Measurements from ENCODE around the gene HOMER3.

Gene HOMER3

GRCh38 chr19:18942692-18943091 lies 1.7 kb upstream of the HOMER3 start:
- H3K36me3 ChIP-seq (ENCODE audit: control insufficient read depth, insufficient read depth, low read length): 0 out of 2 replicates have a peak, but pooled peaks cover 2% of the 10 kb centered on the region
- H3K27ac ChIP-seq (ENCODE audit: low read length): no peak overlapping the region
- H3K27me3 ChIP-seq (ENCODE audit: control insufficient read depth, insufficient read depth, low read length): no peaks in the 10 kb centered on the region; the same call in 1 of the 2 replicates
- H3K4me3 ChIP-seq (ENCODE audit: low read length): no peak overlapping the region
- WGBS (ENCODE audit: insufficient coverage, insufficient read length): no CpG with 5 or more reads among the region's 6 CpGs
- peaks cover 5% of the 10 kb centered on the region; the same call in 1 of the 2 replicates for H3K4me1 ChIP-seq (ENCODE audit: control insufficient read depth, insufficient read depth, low read length)
- no peaks in the 10 kb centered on the region for H3K9me3 ChIP-seq (ENCODE audit: control insufficient read depth, insufficient read depth, low read length)
- no peak for DNase-seq (ENCODE audit: low read depth, low spot score)

GRCh38 chr19:18941628-18942354 lies 774 bp upstream of the HOMER3 start:
- peak overlapping the region; percentile 10; the same call in 1 of the 2 replicates for H3K4me3 ChIP-seq (ENCODE audit: low read length)
- H3K27ac ChIP-seq (ENCODE audit: low read length): no peak overlapping the region
- no peak for DNase-seq (ENCODE audit: low read depth, low spot score)
- 0 out of 2 replicates have a peak, but pooled peaks cover 2% of the 10 kb centered on the region for H3K36me3 ChIP-seq (ENCODE audit: control insufficient read depth, insufficient read depth, low read length)
- no CpG with 5 or more reads among the region's 18 CpGs for WGBS (ENCODE audit: insufficient coverage, insufficient read length)
- H3K9me3 ChIP-seq (ENCODE audit: control insufficient read depth, insufficient read depth, low read length): no peaks in the 10 kb centered on the region
- H3K4me1 ChIP-seq (ENCODE audit: control insufficient read depth, insufficient read depth, low read length): peaks cover 5% of the 10 kb centered on the region; the same call in 1 of the 2 replicates
- H3K27me3 ChIP-seq (ENCODE audit: control insufficient read depth, insufficient read depth, low read length): no peaks in the 10 kb centered on the region; the same call in 1 of the 2 replicates

DNA sequence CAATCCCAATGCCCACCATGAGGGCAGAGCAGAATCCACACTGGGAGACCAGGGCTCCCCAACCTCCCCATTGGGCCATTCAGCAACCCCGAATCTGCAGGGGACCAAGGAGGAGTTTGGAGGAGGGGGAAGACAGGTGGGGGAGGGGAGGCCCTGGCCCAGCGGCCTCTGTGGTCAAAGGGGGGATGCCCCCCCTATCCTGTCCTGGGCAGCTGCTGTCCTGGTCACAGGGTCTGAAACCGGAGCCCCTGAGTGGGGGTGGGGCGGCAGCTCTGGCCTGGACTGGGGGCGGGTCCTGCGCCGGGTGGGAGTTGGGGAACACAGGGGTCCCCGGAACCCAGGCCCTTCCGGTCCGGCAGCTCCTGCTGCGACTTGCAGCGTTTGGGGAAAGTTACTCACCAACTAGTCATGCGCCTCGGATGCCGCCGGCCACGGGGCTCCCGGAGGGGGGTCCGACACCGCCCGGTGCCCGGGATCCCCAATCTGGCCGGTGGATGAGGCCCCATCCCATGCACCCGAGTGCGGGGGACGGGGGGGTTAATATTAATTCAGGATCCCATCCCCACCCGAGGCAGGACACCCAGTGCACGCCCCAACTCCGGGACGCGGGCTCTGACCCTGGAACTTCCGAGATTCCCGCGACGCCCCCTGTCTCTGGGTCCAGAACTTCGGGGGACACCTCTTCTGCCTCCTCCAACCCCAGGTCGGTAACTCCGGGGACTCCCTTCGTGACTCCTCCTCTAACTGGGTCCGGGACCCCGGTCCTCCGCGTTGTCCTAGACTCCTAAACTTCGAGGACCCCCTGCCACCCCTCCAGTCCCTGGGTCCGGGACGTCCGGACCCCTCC lies 872 bp downstream of the HOMER3 start:
- WGBS (ENCODE audit: insufficient coverage, insufficient read length): no CpG with 5 or more reads among the region's 47 CpGs

GRCh38 chr19:18939163-18939562 lies 1.9 kb downstream of the HOMER3 start:
- H3K27ac ChIP-seq (ENCODE audit: low read length): no peak overlapping the region
- H3K27me3 ChIP-seq (ENCODE audit: control insufficient read depth, insufficient read depth, low read length): no peaks in the 10 kb centered on the region
- WGBS (ENCODE audit: insufficient coverage, insufficient read length): no CpG with 5 or more reads among the region's 3 CpGs
- no peak for DNase-seq (ENCODE audit: low read depth, low spot score)
- H3K4me3 ChIP-seq (ENCODE audit: low read length): no peak overlapping the region
- 0 out of 2 replicates have a peak, but pooled peaks cover 3% of the 10 kb centered on the region for H3K36me3 ChIP-seq (ENCODE audit: control insufficient read depth, insufficient read depth, low read length)
- H3K4me1 ChIP-seq (ENCODE audit: control insufficient read depth, insufficient read depth, low read length): peaks cover 5% of the 10 kb centered on the region; the same call in 1 of the 2 replicates
- H3K9me3 ChIP-seq (ENCODE audit: control insufficient read depth, insufficient read depth, low read length): no peaks in the 10 kb centered on the region

More for the DNA sequence above, 872 bp downstream of the HOMER3 start:
- Histone ChIP-seq H3K4me1 (ENCODE audit: control insufficient read depth, insufficient read depth, low read length) (peaks cover 5% of the 10 kb centered on the region; the same call in 1 of the 2 replicates), H3K27me3 (ENCODE audit: control insufficient read depth, insufficient read depth, low read length) (no peaks in the 10 kb centered on the region; the same call in 1 of the 2 replicates), H3K9me3 (ENCODE audit: control insufficient read depth, insufficient read depth, low read length) (no peaks in the 10 kb centered on the region), H3K36me3 (ENCODE audit: control insufficient read depth, insufficient read depth, low read length) (0 out of 2 replicates have a peak, but pooled peaks cover 2% of the 10 kb centered on the region), H3K4me3 (ENCODE audit: low read length) (peak overlapping the region; percentile 71), H3K27ac (ENCODE audit: low read length) (no peak overlapping the region)
- no peak for DNase-seq (ENCODE audit: low read depth, low spot score)

- H3K9me3 ChIP-seq (ENCODE audit: control insufficient read depth, insufficient read depth, low read length): no peaks in the 10 kb centered on the region
- WGBS (ENCODE audit: insufficient coverage, insufficient read length): no CpG with 5 or more reads among the region's 13 CpGs
- peaks cover 5% of the 10 kb centered on the region for H3K4me1 ChIP-seq (ENCODE audit: control insufficient read depth, insufficient read depth, low read length)
- no peaks in the 10 kb centered on the region for H3K27me3 ChIP-seq (ENCODE audit: control insufficient read depth, insufficient read depth, low read length)
- H3K4me3 ChIP-seq (ENCODE audit: low read length): no peak overlapping the region
- DNase-seq (ENCODE audit: low read depth, low spot score): no peak
- no peak overlapping the region for H3K27ac ChIP-seq (ENCODE audit: low read length)
- peaks cover 10% of the 10 kb centered on the region for H3K36me3 ChIP-seq (ENCODE audit: control insufficient read depth, insufficient read depth, low read length)
Measured at GRCh38 chr19:18933297-18933696, 7.7 kb downstream of the HOMER3 start.

- DNase-seq (ENCODE audit: low read depth, low spot score): peak; percentile 85
- Histone ChIP-seq H3K4me1 (ENCODE audit: control insufficient read depth, insufficient read depth, low read length) (peaks cover 5% of the 10 kb centered on the region), H3K27me3 (ENCODE audit: control insufficient read depth, insufficient read depth, low read length) (no peaks in the 10 kb centered on the region), H3K27ac (ENCODE audit: low read length) (no peak overlapping the region), H3K36me3 (ENCODE audit: control insufficient read depth, insufficient read depth, low read length) (peaks cover 15% of the 10 kb centered on the region), H3K4me3 (ENCODE audit: low read length) (peak overlapping the region; percentile 43; the same call in 1 of the 2 replicates), H3K9me3 (ENCODE audit: control insufficient read depth, insufficient read depth, low read length) (no peaks in the 10 kb centered on the region)
- no CpG with 5 or more reads among the region's 37 CpGs for WGBS (ENCODE audit: insufficient coverage, insufficient read length)
Measured at GRCh38 chr19:18932216-18932841, 8.7 kb downstream of the HOMER3 start.

GRCh38 chr19:18931316-18932162 lies 9.5 kb downstream of the HOMER3 start:
- peaks cover 5% of the 10 kb centered on the region for H3K4me1 ChIP-seq (ENCODE audit: control insufficient read depth, insufficient read depth, low read length)
- no peak overlapping the region for H3K27ac ChIP-seq (ENCODE audit: low read length)
- peak overlapping the region; percentile 5; the same call in 1 of the 2 replicates for H3K4me3 ChIP-seq (ENCODE audit: low read length)
- H3K27me3 ChIP-seq (ENCODE audit: control insufficient read depth, insufficient read depth, low read length): no peaks in the 10 kb centered on the region
- no peaks in the 10 kb centered on the region for H3K9me3 ChIP-seq (ENCODE audit: control insufficient read depth, insufficient read depth, low read length)
- DNase-seq (ENCODE audit: low read depth, low spot score): no peak
- H3K36me3 ChIP-seq (ENCODE audit: control insufficient read depth, insufficient read depth, low read length): peaks cover 15% of the 10 kb centered on the region
- WGBS (ENCODE audit: insufficient coverage, insufficient read length): no CpG with 5 or more reads among the region's 34 CpGs

DNA sequence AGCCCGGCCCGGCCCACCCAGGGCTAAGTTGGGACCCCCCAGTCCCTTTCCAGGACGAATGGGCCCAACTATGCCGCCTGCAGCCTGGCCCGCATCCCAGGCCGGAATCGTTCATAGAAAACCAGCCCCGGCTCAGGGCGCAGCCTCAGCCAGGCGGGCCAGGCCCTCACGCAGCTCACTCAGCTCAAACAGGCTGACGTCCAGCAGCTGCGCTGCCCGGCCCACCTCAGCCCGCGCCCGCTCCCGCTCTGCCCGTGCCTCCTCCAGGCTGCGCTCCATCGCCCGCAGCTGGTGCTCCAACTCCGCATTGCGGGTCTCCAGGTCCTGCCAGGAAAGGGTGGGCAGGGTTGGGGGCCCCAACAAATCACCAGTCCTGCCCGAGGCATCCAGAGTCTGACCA lies 11.7 kb downstream of the HOMER3 start:
- Histone ChIP-seq H3K36me3 (ENCODE audit: control insufficient read depth, insufficient read depth, low read length) (peaks cover 29% of the 10 kb centered on the region), H3K27ac (ENCODE audit: low read length) (no peak overlapping the region), H3K9me3 (ENCODE audit: control insufficient read depth, insufficient read depth, low read length) (no peaks in the 10 kb centered on the region), H3K4me3 (ENCODE audit: low read length) (no peak overlapping the region), H3K4me1 (ENCODE audit: control insufficient read depth, insufficient read depth, low read length) (peaks cover 5% of the 10 kb centered on the region), H3K27me3 (ENCODE audit: control insufficient read depth, insufficient read depth, low read length) (no peaks in the 10 kb centered on the region)
- WGBS (ENCODE audit: insufficient coverage, insufficient read length): no CpG with 5 or more reads among the region's 25 CpGs
- DNase-seq (ENCODE audit: low read depth, low spot score): no peak

DNA sequence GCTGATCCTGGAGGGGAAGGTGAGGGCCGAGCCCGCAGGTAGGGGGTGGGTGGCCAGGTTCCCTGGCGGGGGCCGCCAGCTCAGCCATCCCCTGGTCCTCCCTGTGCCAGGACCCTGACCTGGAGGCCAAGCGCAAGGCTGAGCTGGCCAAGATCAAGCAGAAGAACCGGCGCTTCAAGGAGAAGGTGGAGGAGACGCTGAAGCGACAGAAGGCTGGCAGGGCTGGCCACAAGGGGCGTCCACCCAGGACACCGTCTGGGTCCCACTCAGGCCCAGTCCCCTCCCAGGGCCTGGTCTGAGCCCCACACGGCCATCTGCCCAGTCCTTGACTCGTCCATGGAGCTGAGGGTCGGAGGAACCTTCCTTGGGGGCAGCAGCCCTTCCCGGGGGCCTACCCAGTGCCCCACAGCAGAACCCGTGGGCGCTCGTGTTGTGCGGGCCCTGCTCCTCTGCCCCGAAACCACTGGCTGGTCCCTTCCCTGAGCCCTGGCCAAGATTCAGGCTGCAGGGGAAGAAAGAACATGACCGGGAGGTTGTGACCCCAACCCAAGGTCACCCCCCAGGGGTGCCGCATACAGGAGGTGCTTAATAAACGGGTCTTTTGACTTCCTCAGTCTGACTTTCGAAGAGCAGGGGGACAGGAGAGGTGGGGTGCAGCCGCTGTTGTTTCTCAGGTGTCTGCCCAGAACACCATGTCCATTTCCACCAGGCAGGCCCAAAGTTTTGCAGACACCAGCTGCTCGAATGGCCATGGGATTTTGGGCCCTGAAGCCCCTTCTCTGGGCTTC lies 12.8 kb downstream of the HOMER3 start:
- no CpG with 5 or more reads among the region's 26 CpGs for WGBS (ENCODE audit: insufficient coverage, insufficient read length)
- Histone ChIP-seq H3K27ac (ENCODE audit: low read length) (no peak overlapping the region), H3K36me3 (ENCODE audit: control insufficient read depth, insufficient read depth, low read length) (peaks cover 29% of the 10 kb centered on the region)

More for the DNA sequence above, 12.8 kb downstream of the HOMER3 start:
- Histone ChIP-seq H3K27me3 (ENCODE audit: control insufficient read depth, insufficient read depth, low read length) (no peaks in the 10 kb centered on the region), H3K9me3 (ENCODE audit: control insufficient read depth, insufficient read depth, low read length) (no peaks in the 10 kb centered on the region), H3K4me1 (ENCODE audit: control insufficient read depth, insufficient read depth, low read length) (peaks cover 4% of the 10 kb centered on the region), H3K4me3 (ENCODE audit: low read length) (no peak overlapping the region)
- no peak for DNase-seq (ENCODE audit: low read depth, low spot score)

Data from iPS DF 6.9 (cell line).